PC-3 (cell line): ENCODE measurements around the gene TPSG1. TPM values are rescaled to one million over a fixed set of nuclear protein-coding genes. Genes with fewer than 3 reads are reported as not detected.

ENCODE experiments used
- ATAC-seq: fragments of 200-7000 bp; cut with Tn5 transposase; 2 replicates; pipeline ENCODE4 v1.9.1; 2020; ENCODE audit warnings: mild to moderate bottlenecking, moderate library complexity
- BruUV-seq: library from RNA; stranded (reverse); fragments of 400-500 nt; replicated peaks from 2 replicates; lab custom pipeline; 2021; lab: Mats Ljungman, UMichigan
- CTCF ChIA-PET: fragments of 300-600 bp; sonication (Branson Sonifier 250); formaldehyde crosslinking; loops from one replicate; lab custom pipeline; 2022; ENCODE audit warnings: antibody characterized with exemption; lab: Charles Lee
- POLR2A ChIA-PET: fragments of 300-600 bp; sonication (Branson Sonifier 250); formaldehyde crosslinking; loops from one replicate; lab custom pipeline; 2022; ENCODE audit warnings: antibody characterized with exemption; ENCODE audit not compliant: unreplicated experiment; lab: Charles Lee
- DNase-seq: peaks from one replicate; pipeline ENCODE4 v3.0.0-alpha.2; 2015
- H2AFZ ChIP-seq: fragments of 300-600 bp; sonication (generic); 2 replicates; pipeline ENCODE4 v1.6.0; 2016; ENCODE audit warnings: antibody characterized with exemption, low read length
- H3F3A ChIP-seq: fragments of 300-600 bp; sonication (generic); one replicate; pipeline ENCODE4 v1.6.0; 2017; ENCODE audit warnings: antibody characterized with exemption, low read length, control low read depth, mild to moderate bottlenecking; ENCODE audit not compliant: unreplicated experiment
- H3K27ac ChIP-seq: fragments of 300-600 bp; sonication (generic); 2 replicates; pipeline ENCODE4 v1.5.1; 2016; ENCODE audit warnings: mild to moderate bottlenecking, low read length
- H3K27me3 ChIP-seq: fragments of 300-600 bp; sonication (generic); 2 replicates; pipeline ENCODE4 v1.6.1; 2016; ENCODE audit warnings: low read length, mixed read lengths
- H3K36me3 ChIP-seq: fragments of 300-600 bp; sonication (generic); 2 replicates; pipeline ENCODE4 v1.6.1; 2016; ENCODE audit warnings: low read depth, mixed run types, low read length, mixed read lengths
- H3K4me1 ChIP-seq: fragments of 300-600 bp; sonication (generic); 2 replicates; pipeline ENCODE4 v1.5.1; 2016; ENCODE audit warnings: low read length; ENCODE audit not compliant: insufficient read depth
- H3K4me2 ChIP-seq: fragments of 300-600 bp; sonication (generic); 2 replicates; pipeline ENCODE4 v1.6.0; 2016; ENCODE audit warnings: low read length
- H3K4me3 ChIP-seq: fragments of 300-600 bp; sonication (generic); 2 replicates; pipeline ENCODE4 v1.5.1; 2016; ENCODE audit warnings: mild to moderate bottlenecking, low read length, mixed read lengths
- H3K79me2 ChIP-seq: fragments of 300-600 bp; sonication (generic); 2 replicates; pipeline ENCODE4 v1.6.1; 2017; ENCODE audit warnings: low read length, mixed read lengths
- H3K9ac ChIP-seq: fragments of 300-600 bp; sonication (generic); 2 replicates; pipeline ENCODE4 v1.6.0; 2016; ENCODE audit warnings: mild to moderate bottlenecking, low read length
- H3K9me2 ChIP-seq: fragments of 300-600 bp; sonication (generic); replicated peaks from 2 replicates; pipeline ENCODE4 v1.6.1; 2016; ENCODE audit warnings: mixed run types, low read length, mixed read lengths
- H3K9me3 ChIP-seq: fragments of 300-600 bp; sonication (generic); 2 replicates; pipeline ENCODE4 v1.6.1; 2016; ENCODE audit warnings: low read length, mixed read lengths
- H4K20me1 ChIP-seq: fragments of 300-600 bp; sonication (generic); 2 replicates; pipeline ENCODE4 v1.6.1; 2016; ENCODE audit warnings: low read length, mixed read lengths
- EZH2 ChIP-seq: fragments of 300-600 bp; sonication (generic); IDR thresholded peaks from one replicate; pipeline ENCODE4 v1.6.1; 2017; ENCODE audit warnings: antibody characterized with exemption, mild to moderate bottlenecking, low read length; ENCODE audit not compliant: unreplicated experiment
- EZH2phosphoT487 ChIP-seq: fragments of 300-600 bp; sonication (generic); IDR thresholded peaks from 2 replicates; pipeline ENCODE4 v1.6.1; 2018; ENCODE audit warnings: mild to moderate bottlenecking, antibody characterized with exemption, low read length, borderline replicate concordance
- intact Hi-C: fragments of 100-400 bp; cut with micrococcal nuclease; formaldehyde crosslinking; loops from 2 replicates; pipeline ENCODE4 v1.9.0; 2023
- total RNA-seq: library from RNA; depleted of rRNA; stranded (reverse); fragments of >200 nt; gene quantifications from 2 replicates; pipeline ENCODE4 v1.2.3, GENCODE V29; 2014
- TF ChIP-seq, protein P1 (sequence below): fragments of 300-600 bp; sonication (generic); conservative IDR thresholded peaks from 2 replicates; pipeline ENCODE4 v1.5.1; 2017; ENCODE audit warnings: antibody characterized with exemption, low read depth, mild to moderate bottlenecking, low read length

The TPSG1 gene
- total RNA-seq, 1 experiment from 2014 or later, result not detected

DNA sequence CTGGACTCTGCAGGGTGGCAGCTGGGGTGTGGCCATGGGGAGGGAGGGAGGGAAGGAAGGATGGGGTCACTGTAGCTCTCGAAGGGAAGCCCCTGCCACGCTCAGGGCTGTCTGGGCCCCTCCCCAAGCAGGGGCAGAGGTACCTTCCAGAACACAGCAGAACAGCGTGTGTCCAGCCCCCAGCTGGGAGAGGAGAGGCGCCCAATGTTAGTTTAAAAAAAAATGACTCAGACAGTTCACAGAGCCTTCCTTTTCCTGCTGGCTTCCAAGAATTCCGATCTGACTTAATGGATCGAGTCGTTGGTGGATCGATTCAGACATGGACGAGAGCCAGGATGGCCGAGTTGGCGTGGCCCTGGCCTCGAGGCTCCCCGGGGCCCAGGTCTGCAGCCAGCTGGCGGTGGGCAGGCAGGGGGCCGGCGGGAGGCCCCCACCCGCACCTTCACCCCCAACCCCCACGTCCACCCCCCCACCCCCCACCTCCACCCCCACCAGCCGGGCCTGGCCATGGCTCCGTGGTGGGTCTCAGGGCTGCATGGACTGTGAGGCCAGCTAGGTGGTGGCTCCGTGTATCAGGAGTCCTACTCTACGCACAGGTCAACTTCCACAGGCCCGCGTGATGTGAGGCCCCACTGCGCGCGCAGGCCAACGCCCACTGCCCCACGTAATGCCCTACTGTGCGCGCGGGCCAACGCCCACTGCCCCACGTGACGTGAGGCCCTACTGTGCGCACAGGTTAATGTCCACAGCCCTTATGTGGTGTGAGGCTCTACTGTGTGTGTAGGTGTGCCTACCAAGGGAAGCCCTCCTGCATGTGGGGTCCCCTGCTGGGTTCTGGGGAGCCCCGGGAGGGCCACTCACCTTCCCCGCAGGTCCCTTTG is 50.4 kb downstream of the TPSG1 start:
- DNase-seq (peak; percentile 35), ATAC-seq (peak; percentile 75)
- no peak overlapping the region for H3K4me2 ChIP-seq
- H3K9ac ChIP-seq, result no peak overlapping the region
- H3K9me3 ChIP-seq, result no peaks in the 10 kb centered on the region
- TF ChIP-seq EZH2 (no peak), EZH2phosphoT487 (no peak)
- TF ChIP-seq, protein P1, sequence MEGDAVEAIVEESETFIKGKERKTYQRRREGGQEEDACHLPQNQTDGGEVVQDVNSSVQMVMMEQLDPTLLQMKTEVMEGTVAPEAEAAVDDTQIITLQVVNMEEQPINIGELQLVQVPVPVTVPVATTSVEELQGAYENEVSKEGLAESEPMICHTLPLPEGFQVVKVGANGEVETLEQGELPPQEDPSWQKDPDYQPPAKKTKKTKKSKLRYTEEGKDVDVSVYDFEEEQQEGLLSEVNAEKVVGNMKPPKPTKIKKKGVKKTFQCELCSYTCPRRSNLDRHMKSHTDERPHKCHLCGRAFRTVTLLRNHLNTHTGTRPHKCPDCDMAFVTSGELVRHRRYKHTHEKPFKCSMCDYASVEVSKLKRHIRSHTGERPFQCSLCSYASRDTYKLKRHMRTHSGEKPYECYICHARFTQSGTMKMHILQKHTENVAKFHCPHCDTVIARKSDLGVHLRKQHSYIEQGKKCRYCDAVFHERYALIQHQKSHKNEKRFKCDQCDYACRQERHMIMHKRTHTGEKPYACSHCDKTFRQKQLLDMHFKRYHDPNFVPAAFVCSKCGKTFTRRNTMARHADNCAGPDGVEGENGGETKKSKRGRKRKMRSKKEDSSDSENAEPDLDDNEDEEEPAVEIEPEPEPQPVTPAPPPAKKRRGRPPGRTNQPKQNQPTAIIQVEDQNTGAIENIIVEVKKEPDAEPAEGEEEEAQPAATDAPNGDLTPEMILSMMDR, result no peak
- H3K27me3 ChIP-seq, result no peaks in the 10 kb centered on the region
- H3K36me3 ChIP-seq, result no peaks in the 10 kb centered on the region
- H3K4me1 ChIP-seq, result no peaks in the 10 kb centered on the region
- no peak overlapping the region for H3K27ac ChIP-seq
- H3K79me2 ChIP-seq, result no peaks in the 10 kb centered on the region
- no peak overlapping the region for H3K4me3 ChIP-seq
- POLR2A ChIA-PET, result no interaction called here
- CTCF ChIA-PET, result no interaction called here
- no peaks in the 10 kb centered on the region for H4K20me1 ChIP-seq
- no peak overlapping the region for H2AFZ ChIP-seq
- no TSS peak for BruUV-seq
- intact Hi-C loops, result no loop called here
- no peaks in the 10 kb centered on the region for H3F3A ChIP-seq
- no peaks in the 10 kb centered on the region for H3K9me2 ChIP-seq

DNA sequence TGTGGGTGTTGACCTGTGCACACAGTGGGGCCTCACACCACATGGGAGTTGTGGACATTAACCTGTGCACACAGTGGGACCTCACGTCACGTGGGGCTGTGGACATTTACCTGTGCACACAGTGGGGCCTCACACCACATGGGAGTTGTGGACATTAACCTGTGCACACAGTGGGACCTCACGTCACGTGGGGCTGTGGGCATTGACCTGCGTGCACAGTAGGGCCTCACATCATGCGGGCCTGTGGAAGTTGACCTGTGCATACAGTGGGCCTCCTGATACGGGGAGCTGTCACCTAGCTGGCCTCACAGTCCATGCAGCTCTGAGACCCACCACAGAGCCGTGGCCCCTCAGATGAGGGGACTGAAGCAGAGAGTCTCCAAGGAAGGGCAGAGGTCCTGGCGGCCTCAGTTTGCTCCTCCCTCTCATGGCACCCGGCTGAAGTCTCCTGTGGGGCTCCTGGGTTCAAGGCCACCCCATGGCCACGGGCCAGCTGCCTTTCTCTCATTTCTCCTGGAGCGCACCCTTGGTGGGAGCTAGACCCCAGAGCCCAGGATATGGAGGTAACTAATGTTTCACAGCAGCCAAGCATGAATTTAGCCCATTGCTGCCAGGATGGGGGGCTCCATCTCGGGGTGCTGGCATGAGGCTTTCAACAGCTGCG is 51.1 kb downstream of the TPSG1 start:
- no peaks in the 10 kb centered on the region for H3K4me1 ChIP-seq
- H4K20me1 ChIP-seq, result no peaks in the 10 kb centered on the region
- no peak overlapping the region for H3K4me3 ChIP-seq
- ATAC-seq (no peak), DNase-seq (no peak)
- H3K9me2 ChIP-seq, result no peaks in the 10 kb centered on the region
- H3K9me3 ChIP-seq, result no peaks in the 10 kb centered on the region
- no peak overlapping the region for H3K4me2 ChIP-seq
- H3K79me2 ChIP-seq, result no peaks in the 10 kb centered on the region
- intact Hi-C loops, result no loop called here
- TF ChIP-seq, protein P1, result no peak
- no peak for TF ChIP-seq EZH2phosphoT487
- H3K36me3 ChIP-seq, result no peaks in the 10 kb centered on the region
- CTCF ChIA-PET, result no interaction called here
- H3F3A ChIP-seq, result no peaks in the 10 kb centered on the region
- no peak overlapping the region for H3K27ac ChIP-seq
- POLR2A ChIA-PET, result no interaction called here
- no peaks in the 10 kb centered on the region for H3K27me3 ChIP-seq
- H3K9ac ChIP-seq, result no peak overlapping the region
- no peak overlapping the region for H2AFZ ChIP-seq
- BruUV-seq, result no TSS peak

DNA sequence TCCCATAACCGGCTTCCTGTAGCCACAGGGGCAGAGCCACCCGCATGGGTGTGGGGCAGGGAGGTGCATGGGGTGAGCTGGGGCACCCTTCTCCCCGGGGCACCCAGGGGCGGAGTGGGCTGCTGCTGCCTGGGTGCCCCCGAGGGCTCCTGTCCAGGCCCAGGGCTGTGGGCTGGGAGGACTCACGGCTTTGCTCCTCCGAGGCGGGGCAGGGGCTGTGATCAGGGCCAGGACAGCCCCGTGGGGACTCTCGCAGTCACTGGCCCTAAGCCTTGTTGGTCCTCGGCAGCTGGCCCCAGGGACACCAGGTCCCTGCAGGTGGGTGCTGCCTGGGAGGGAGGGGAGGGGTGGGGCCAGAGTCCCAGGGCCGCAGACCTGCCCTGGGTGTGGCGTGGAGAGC is 52.4 kb downstream of the TPSG1 start:
- ChIA-PET CTCF (no interaction called here), POLR2A (no interaction called here)
- Histone ChIP-seq H3F3A (no peaks in the 10 kb centered on the region), H3K4me2 (no peak overlapping the region), H4K20me1 (no peaks in the 10 kb centered on the region), H3K4me3 (no peak overlapping the region), H3K27ac (no peak overlapping the region), H3K9me3 (no peaks in the 10 kb centered on the region), H3K27me3 (no peaks in the 10 kb centered on the region), H3K9ac (no peak overlapping the region), H3K4me1 (no peaks in the 10 kb centered on the region), H2AFZ (no peak overlapping the region), H3K79me2 (no peaks in the 10 kb centered on the region), H3K9me2 (no peaks in the 10 kb centered on the region), H3K36me3 (no peaks in the 10 kb centered on the region)
- DNase-seq (no peak), ATAC-seq (no peak)
- no TSS peak for BruUV-seq
- intact Hi-C loops, result no loop called here
- TF ChIP-seq, protein P1, result no peak
- no peak for TF ChIP-seq EZH2phosphoT487
- TF ChIP-seq EZH2, result no peak
